HEK293 (cell line): ENCODE measurements around the gene UNC13A.

ENCODE experiments used
- CTCF ChIA-PET: fragments of 350-600 bp; formaldehyde crosslinking; extraction: SDS; loops from one replicate; lab custom pipeline; 2021; ENCODE audit warnings: antibody characterized with exemption; lab: Yijun Ruan, JAX
- POLR2A ChIA-PET: fragments of 300-600 bp; formaldehyde crosslinking; extraction: SDS; loops from one replicate; lab custom pipeline; 2020; ENCODE audit warnings: antibody characterized with exemption, inconsistent platforms; lab: Yijun Ruan, JAX
- H3K27ac ChIP-seq: fragments of 200-500 bp; sonication (Bioruptor generic); 2 replicates; pipeline ENCODE4 v1.5.1; 2014; ENCODE audit warnings: low read depth, low read length, control low read depth, inconsistent platforms; ENCODE audit errors: extremely low read depth
- H3K36me3 ChIP-seq, 2 experiments: fragments of 200-500 bp in 1 of 2; sonication (Bioruptor generic) in 1 of 2; 1 replicate in 1 of 2; 2 replicates in 1 of 2; pipeline ENCODE4 v1.5.1; 2014 to 2017; ENCODE audit warnings: inconsistent platforms in 2 of 2, low read length in 2 of 2; ENCODE audit not compliant: control insufficient read depth in 2 of 2, insufficient read depth in 1 of 2
- H3K4me1 ChIP-seq: fragments of 200-500 bp; sonication (Bioruptor generic); 2 replicates; pipeline ENCODE4 v1.5.1; 2014; ENCODE audit warnings: mild to moderate bottlenecking, low read length, inconsistent platforms; ENCODE audit not compliant: control insufficient read depth, insufficient read depth
- H3K4me3 ChIP-seq: 2 replicates; pipeline ENCODE4 v1.5.1; 2011; ENCODE audit warnings: low read depth, mild to moderate bottlenecking, control low read depth, low read length, moderate library complexity
- H3K9me3 ChIP-seq: fragments of 200-500 bp; sonication (Bioruptor generic); 2 replicates; pipeline ENCODE4 v1.5.1; 2014; ENCODE audit warnings: low read depth, low read length, inconsistent platforms; ENCODE audit not compliant: control insufficient read depth, insufficient read depth
- GLI4 ChIP-seq: fragments of 450-650 bp; formaldehyde crosslinking; IDR thresholded peaks from 2 replicates; pipeline ENCODE4 v1.5.1; 2016; ENCODE audit warnings: missing biosample characterization, missing genetic modification characterization
- KLF7 ChIP-seq: fragments of 450-650 bp; formaldehyde crosslinking; IDR thresholded peaks from 2 replicates; pipeline ENCODE4 v1.5.1; 2016; ENCODE audit warnings: missing biosample characterization, missing genetic modification characterization, borderline replicate concordance
- ZBTB21 ChIP-seq: fragments of 450-650 bp; formaldehyde crosslinking; IDR thresholded peaks from 2 replicates; pipeline ENCODE4 v1.5.1; 2017; ENCODE audit warnings: missing biosample characterization, missing genetic modification characterization
- ZFP41 ChIP-seq: fragments of 450-650 bp; formaldehyde crosslinking; IDR thresholded peaks from 2 replicates; pipeline ENCODE4 v1.5.1; 2016; ENCODE audit warnings: missing biosample characterization, missing genetic modification characterization, borderline replicate concordance
- ZNF133 ChIP-seq: fragments of 450-650 bp; formaldehyde crosslinking; IDR thresholded peaks from 2 replicates; pipeline ENCODE4 v1.5.1; 2016; ENCODE audit warnings: missing biosample characterization, missing genetic modification characterization
- ZNF138 ChIP-seq: fragments of 450-650 bp; formaldehyde crosslinking; IDR thresholded peaks from 2 replicates; pipeline ENCODE4 v1.5.1; 2016; ENCODE audit warnings: missing biosample characterization, missing genetic modification characterization, borderline replicate concordance
- ZNF19 ChIP-seq: fragments of 450-650 bp; formaldehyde crosslinking; IDR thresholded peaks from 2 replicates; pipeline ENCODE4; 2016; ENCODE audit warnings: missing biosample characterization, missing genetic modification characterization, low read depth
- ZNF211 ChIP-seq: fragments of 450-650 bp; formaldehyde crosslinking; IDR thresholded peaks from 2 replicates; pipeline ENCODE4 v1.5.1; 2016; ENCODE audit warnings: low read depth, missing biosample characterization, missing genetic modification characterization
- ZNF292 ChIP-seq: fragments of 450-650 bp; formaldehyde crosslinking; IDR thresholded peaks from 2 replicates; pipeline ENCODE4 v1.5.1; 2016; ENCODE audit warnings: low read depth, missing biosample characterization, missing genetic modification characterization, borderline replicate concordance
- ZNF311 ChIP-seq: fragments of 450-650 bp; formaldehyde crosslinking; IDR thresholded peaks from 2 replicates; pipeline ENCODE4 v1.5.1; 2017; ENCODE audit warnings: missing biosample characterization, missing genetic modification characterization, borderline replicate concordance
- ZNF324 ChIP-seq: fragments of 450-650 bp; formaldehyde crosslinking; IDR thresholded peaks from 2 replicates; pipeline ENCODE4 v1.5.1; 2016; ENCODE audit warnings: missing biosample characterization, missing genetic modification characterization
- ZNF366 ChIP-seq: fragments of 450-650 bp; formaldehyde crosslinking; conservative IDR thresholded peaks from 2 replicates; pipeline ENCODE4 v1.5.1; 2016; ENCODE audit warnings: missing biosample characterization, missing genetic modification characterization
- ZNF404 ChIP-seq: fragments of 450-650 bp; formaldehyde crosslinking; IDR thresholded peaks from 2 replicates; pipeline ENCODE4 v1.5.1; 2017; ENCODE audit warnings: missing biosample characterization, missing genetic modification characterization
- ZNF549 ChIP-seq: fragments of 450-650 bp; IDR thresholded peaks from 2 replicates; pipeline ENCODE4 v1.5.1; 2018; ENCODE audit warnings: missing biosample characterization, missing genetic modification characterization, mild to moderate bottlenecking, inconsistent platforms, moderate library complexity
- ZNF623 ChIP-seq: fragments of 450-650 bp; formaldehyde crosslinking; IDR thresholded peaks from 2 replicates; pipeline ENCODE4 v1.5.1; 2016; ENCODE audit warnings: missing biosample characterization, missing genetic modification characterization
- TF ChIP-seq, protein P1 (sequence below): fragments of 450-650 bp; formaldehyde crosslinking; IDR thresholded peaks from 2 replicates; pipeline ENCODE4 v1.5.1; 2016; ENCODE audit warnings: missing biosample characterization, missing genetic modification characterization
- TF ChIP-seq, protein P2 (sequence below): fragments of 450-650 bp; formaldehyde crosslinking; IDR thresholded peaks from 2 replicates; pipeline ENCODE4 v1.5.1; 2016; ENCODE audit warnings: missing biosample characterization, missing genetic modification characterization
- TF ChIP-seq, protein P3 (sequence below): fragments of 450-650 bp; formaldehyde crosslinking; IDR thresholded peaks from 2 replicates; pipeline ENCODE4 v1.5.1; 2016; ENCODE audit warnings: missing biosample characterization, missing genetic modification characterization
- TF ChIP-seq, protein P4 (sequence below): fragments of 450-650 bp; formaldehyde crosslinking; IDR thresholded peaks from 2 replicates; pipeline ENCODE4 v1.5.1; 2016; ENCODE audit warnings: missing biosample characterization, missing genetic modification characterization

UNC13A gene

DNA sequence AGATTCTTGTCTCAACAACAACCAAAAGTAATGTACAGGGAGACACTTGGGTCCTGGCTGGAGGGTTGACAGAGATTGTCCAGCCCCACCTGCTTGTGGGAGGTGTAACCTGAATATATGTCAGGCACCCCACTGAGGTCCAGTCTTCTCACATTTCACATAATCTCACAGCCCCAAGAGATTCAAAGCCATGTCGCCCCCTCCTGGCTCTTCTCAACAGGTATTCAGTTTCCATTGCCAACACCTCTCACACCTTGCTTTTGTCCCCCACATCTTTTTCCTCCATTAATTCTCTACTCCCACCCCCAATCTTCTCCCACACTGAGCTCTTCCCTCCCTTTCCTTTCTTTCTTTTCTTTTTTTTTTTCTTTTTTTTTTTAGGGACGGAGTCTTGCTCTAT lies 11.2 kb downstream of the UNC13A start (continued):
- TF ChIP-seq, protein P1, sequence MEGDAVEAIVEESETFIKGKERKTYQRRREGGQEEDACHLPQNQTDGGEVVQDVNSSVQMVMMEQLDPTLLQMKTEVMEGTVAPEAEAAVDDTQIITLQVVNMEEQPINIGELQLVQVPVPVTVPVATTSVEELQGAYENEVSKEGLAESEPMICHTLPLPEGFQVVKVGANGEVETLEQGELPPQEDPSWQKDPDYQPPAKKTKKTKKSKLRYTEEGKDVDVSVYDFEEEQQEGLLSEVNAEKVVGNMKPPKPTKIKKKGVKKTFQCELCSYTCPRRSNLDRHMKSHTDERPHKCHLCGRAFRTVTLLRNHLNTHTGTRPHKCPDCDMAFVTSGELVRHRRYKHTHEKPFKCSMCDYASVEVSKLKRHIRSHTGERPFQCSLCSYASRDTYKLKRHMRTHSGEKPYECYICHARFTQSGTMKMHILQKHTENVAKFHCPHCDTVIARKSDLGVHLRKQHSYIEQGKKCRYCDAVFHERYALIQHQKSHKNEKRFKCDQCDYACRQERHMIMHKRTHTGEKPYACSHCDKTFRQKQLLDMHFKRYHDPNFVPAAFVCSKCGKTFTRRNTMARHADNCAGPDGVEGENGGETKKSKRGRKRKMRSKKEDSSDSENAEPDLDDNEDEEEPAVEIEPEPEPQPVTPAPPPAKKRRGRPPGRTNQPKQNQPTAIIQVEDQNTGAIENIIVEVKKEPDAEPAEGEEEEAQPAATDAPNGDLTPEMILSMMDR (tag by site-specific recombination), result peak; percentile 37; the same call in 1 of the 2 replicates
- TF ChIP-seq ZNF366 (tag by site-specific recombination), result no peak

DNA sequence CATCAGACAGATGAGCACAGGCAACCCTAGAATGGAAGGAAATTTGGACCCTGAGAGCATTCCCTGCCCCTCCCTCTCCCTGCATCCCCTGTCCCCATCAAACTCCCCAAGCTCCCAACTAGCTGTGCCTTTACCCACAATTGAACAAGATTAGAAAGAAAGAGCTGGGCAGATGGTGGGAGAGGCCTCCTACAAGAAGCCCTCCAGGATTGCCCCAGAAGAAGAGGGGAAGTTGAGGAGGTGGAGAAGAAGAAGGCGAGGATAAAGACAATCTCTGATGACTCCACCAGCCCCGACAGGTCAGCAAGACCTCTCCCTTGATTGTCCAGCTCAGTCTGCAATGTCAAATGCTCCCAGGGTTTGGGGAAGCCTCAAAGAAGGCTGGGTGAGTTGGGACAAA lies 11.9 kb downstream of the UNC13A start:
- POLR2A ChIA-PET, result no interaction called here
- no peaks in the 10 kb centered on the region for H3K4me1 ChIP-seq
- no peak for TF ChIP-seq KLF7 (tag by site-specific recombination)
- TF ChIP-seq ZNF292 (tag by site-specific recombination), result no peak
- TF ChIP-seq, protein P2, sequence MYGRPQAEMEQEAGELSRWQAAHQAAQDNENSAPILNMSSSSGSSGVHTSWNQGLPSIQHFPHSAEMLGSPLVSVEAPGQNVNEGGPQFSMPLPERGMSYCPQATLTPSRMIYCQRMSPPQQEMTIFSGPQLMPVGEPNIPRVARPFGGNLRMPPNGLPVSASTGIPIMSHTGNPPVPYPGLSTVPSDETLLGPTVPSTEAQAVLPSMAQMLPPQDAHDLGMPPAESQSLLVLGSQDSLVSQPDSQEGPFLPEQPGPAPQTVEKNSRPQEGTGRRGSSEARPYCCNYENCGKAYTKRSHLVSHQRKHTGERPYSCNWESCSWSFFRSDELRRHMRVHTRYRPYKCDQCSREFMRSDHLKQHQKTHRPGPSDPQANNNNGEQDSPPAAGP, result no peak
- TF ChIP-seq ZNF133, result no peak
- no peak for TF ChIP-seq ZNF311
- TF ChIP-seq ZNF404 (tag by site-specific recombination), result no peak
- no peak for TF ChIP-seq ZNF549 (tag by site-specific recombination)
- TF ChIP-seq, protein P3, sequence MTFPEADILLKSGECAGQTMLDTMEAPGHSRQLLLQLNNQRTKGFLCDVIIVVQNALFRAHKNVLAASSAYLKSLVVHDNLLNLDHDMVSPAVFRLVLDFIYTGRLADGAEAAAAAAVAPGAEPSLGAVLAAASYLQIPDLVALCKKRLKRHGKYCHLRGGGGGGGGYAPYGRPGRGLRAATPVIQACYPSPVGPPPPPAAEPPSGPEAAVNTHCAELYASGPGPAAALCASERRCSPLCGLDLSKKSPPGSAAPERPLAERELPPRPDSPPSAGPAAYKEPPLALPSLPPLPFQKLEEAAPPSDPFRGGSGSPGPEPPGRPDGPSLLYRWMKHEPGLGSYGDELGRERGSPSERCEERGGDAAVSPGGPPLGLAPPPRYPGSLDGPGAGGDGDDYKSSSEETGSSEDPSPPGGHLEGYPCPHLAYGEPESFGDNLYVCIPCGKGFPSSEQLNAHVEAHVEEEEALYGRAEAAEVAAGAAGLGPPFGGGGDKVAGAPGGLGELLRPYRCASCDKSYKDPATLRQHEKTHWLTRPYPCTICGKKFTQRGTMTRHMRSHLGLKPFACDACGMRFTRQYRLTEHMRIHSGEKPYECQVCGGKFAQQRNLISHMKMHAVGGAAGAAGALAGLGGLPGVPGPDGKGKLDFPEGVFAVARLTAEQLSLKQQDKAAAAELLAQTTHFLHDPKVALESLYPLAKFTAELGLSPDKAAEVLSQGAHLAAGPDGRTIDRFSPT (tag by site-specific recombination), result no peak
- TF ChIP-seq ZNF19 (tag by site-specific recombination), result no peak
- no peak for TF ChIP-seq GLI4 (tag by site-specific recombination)
- no peak for TF ChIP-seq ZNF324 (tag by site-specific recombination)
- no peak for TF ChIP-seq ZNF211 (tag by site-specific recombination)
- no peak overlapping the region for H3K4me3 ChIP-seq
- H3K9me3 ChIP-seq, result no peaks in the 10 kb centered on the region
- no peak overlapping the region for H3K27ac ChIP-seq
- H3K36me3 ChIP-seq, result no peaks in the 10 kb centered on the region
- CTCF ChIA-PET, result interaction anchor here (1.1 to 1.6 kb wide), 2 partner anchors 54 to 90 kb away, joined by 3 read pairs; no protein-coding TSS in a partner anchor

DNA sequence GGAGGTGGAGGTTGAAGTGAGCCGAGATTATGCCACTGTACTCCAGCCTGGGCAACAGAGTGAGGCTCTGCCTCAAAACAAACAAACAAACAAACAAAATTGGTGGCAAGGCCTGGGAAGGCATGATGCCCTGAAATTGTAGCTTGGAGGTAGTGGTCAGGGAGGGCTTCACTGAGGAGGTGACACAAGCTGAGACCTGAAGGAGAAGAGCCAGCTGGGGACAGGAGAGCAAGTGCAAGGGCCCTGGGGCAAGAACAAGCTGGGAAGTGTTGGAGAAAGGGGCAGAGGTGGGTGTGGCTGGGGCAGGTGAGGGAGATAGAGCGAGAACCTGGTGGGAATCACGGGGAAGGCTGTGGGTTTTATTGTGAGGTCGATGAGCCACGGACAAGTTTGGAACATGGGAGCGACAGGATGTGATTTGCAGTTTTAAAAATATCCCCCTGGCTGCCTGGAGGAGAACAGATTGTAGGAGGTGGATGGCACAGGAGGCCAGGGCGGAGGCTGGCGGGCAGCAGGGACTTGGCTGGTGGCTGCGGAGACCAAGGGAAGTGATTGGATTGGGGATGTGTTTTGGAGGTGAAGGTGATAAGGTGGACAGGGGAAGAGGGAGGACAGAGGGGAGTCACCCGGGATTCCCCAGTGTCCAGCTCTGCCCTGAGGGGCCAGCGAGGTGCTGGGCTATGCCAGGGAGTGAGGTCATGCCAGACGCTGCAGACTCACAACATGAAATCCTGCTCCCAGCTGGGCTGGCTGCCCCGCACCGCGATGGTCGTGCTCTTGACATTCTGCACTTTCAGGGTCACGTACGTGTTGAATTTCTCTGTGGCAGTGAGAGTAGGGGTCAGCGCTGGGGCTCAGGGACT lies 14.0 kb downstream of the UNC13A start:
- Histone ChIP-seq H3K36me3 (no peaks in the 10 kb centered on the region), H3K27ac (no peak overlapping the region), H3K4me1 (no peaks in the 10 kb centered on the region), H3K4me3 (no peak overlapping the region), H3K9me3 (no peaks in the 10 kb centered on the region)
- CTCF ChIA-PET, result no interaction called here
- TF ChIP-seq ZNF623 (tag by site-specific recombination) (peak; percentile 92), ZBTB21 (tag by site-specific recombination) (no peak), ZFP41 (no peak), ZNF138 (no peak)
- TF ChIP-seq, protein P4, sequence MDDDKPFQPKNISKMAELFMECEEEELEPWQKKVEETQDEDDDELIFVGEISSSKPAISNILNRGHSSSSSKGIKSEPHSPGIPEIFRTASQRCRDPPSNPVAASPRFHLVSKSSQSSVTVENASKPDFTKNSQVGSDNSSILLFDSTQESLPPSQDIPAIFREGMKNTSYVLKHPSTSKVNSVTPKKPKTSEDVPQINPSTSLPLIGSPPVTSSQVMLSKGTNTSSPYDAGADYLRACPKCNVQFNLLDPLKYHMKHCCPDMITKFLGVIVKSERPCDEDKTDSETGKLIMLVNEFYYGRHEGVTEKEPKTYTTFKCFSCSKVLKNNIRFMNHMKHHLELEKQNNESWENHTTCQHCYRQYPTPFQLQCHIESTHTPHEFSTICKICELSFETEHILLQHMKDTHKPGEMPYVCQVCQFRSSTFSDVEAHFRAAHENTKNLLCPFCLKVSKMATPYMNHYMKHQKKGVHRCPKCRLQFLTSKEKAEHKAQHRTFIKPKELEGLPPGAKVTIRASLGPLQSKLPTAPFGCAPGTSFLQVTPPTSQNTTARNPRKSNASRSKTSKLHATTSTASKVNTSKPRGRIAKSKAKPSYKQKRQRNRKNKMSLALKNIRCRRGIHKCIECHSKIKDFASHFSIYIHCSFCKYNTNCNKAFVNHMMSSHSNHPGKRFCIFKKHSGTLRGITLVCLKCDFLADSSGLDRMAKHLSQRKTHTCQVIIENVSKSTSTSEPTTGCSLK, result no peak
- POLR2A ChIA-PET, result interaction anchor here (0.6 kb wide), 1 partner anchor 107 kb away, joined by 3 read pairs; no protein-coding TSS in a partner anchor
